HepG2 (cell line): ENCODE results near the gene RPL18. TPM values are rescaled to one million over a fixed set of nuclear protein-coding genes. Genes with fewer than 3 reads are reported as not detected.

Experiments used
- ADNP ChIP-seq: sonication (generic); formaldehyde crosslinking; IDR thresholded peaks from 2 replicates; pipeline ENCODE4 v1.4.0; 2020; ENCODE audit warnings: missing genetic modification reagents
- AGO2 ChIP-seq: fragments of 200-400 bp; formaldehyde crosslinking; optimal IDR thresholded peaks from 2 replicates; pipeline ENCODE3; 2017; ENCODE audit warnings: mild to moderate bottlenecking, low read depth, low read length, moderate library complexity
- DR1 ChIP-seq: sonication (generic); formaldehyde crosslinking; IDR thresholded peaks from 2 replicates; pipeline ENCODE4 v1.8.0; 2021; ENCODE audit warnings: mild to moderate bottlenecking, missing genetic modification reagents, inconsistent platforms
- EED ChIP-seq: sonication (generic); formaldehyde crosslinking; IDR thresholded peaks from 2 replicates; pipeline ENCODE4 v1.5.0; 2020; ENCODE audit warnings: mild to moderate bottlenecking, missing genetic modification reagents
- EP300 ChIP-seq, 3 experiments: sonication (generic) in 1 of 3; formaldehyde crosslinking in 1 of 3; IDR thresholded peaks; 2 replicates each; pipeline versions ENCODE4 v1.5.1 to v1.6.1; 2011 to 2020; ENCODE audit warnings: low read depth in 2 of 3, low read length in 2 of 3, borderline replicate concordance in 1 of 3, improper control_type of control experiment in 1 of 3, mild to moderate bottlenecking in 1 of 3, missing genetic modification reagents in 1 of 3, moderate library complexity in 1 of 3
- FLYWCH1 ChIP-seq: sonication (generic); formaldehyde crosslinking; IDR thresholded peaks from 2 replicates; pipeline ENCODE4 v1.8.1; 2023; ENCODE audit warnings: mild to moderate bottlenecking, missing genetic modification reagents
- GATA4 ChIP-seq: sonication (generic); IDR thresholded peaks from 2 replicates; pipeline ENCODE4 v1.6.1; 2016; ENCODE audit warnings: antibody characterized with exemption, low read depth, borderline replicate concordance
- HNRNPL ChIP-seq: fragments of 200-400 bp; formaldehyde crosslinking; IDR thresholded peaks from 2 replicates; pipeline ENCODE4 v1.6.1; 2017; ENCODE audit warnings: mild to moderate bottlenecking, low read depth, low read length
- IRF9 ChIP-seq: sonication (generic); formaldehyde crosslinking; IDR thresholded peaks from 2 replicates; pipeline ENCODE4 v1.8.0; 2022; ENCODE audit warnings: missing genetic modification reagents, mild to moderate bottlenecking, borderline replicate concordance
- KDM2A ChIP-seq: sonication (generic); formaldehyde crosslinking; IDR thresholded peaks from 2 replicates; pipeline ENCODE4 v1.4.0; 2020; ENCODE audit warnings: low read depth, missing genetic modification reagents, borderline replicate concordance
- MBD4 ChIP-seq: IDR thresholded peaks from 2 replicates; pipeline ENCODE4 v1.6.1; 2012; ENCODE audit warnings: low read length, inconsistent platforms, borderline replicate concordance
- MTF2 ChIP-seq: sonication (generic); formaldehyde crosslinking; IDR thresholded peaks from 2 replicates; pipeline ENCODE4 v1.5.0; 2020; ENCODE audit warnings: missing genetic modification reagents, borderline replicate concordance
- PHB2 ChIP-seq: fragments of 450-650 bp; IDR thresholded peaks from 2 replicates; pipeline ENCODE4 v1.6.1; 2018; ENCODE audit not compliant: partially characterized antibody
- RBM22 ChIP-seq: fragments of 200-400 bp; formaldehyde crosslinking; optimal IDR thresholded peaks from 2 replicates; pipeline ENCODE3; 2017; ENCODE audit warnings: mild to moderate bottlenecking, low read length, moderate library complexity
- RBM39 ChIP-seq: fragments of 200-400 bp; formaldehyde crosslinking; IDR thresholded peaks from one replicate; pipeline ENCODE4 v1.6.1; 2018; ENCODE audit warnings: antibody characterized with exemption, mild to moderate bottlenecking, low read depth, low read length; ENCODE audit not compliant: poor library complexity, severe bottlenecking
- RFX3 ChIP-seq: IDR thresholded peaks from 2 replicates; pipeline ENCODE4 v1.6.1; 2016; ENCODE audit warnings: missing biosample characterization, missing genetic modification reagents
- RFXAP ChIP-seq: sonication (generic); formaldehyde crosslinking; IDR thresholded peaks from 2 replicates; pipeline ENCODE4 v1.4.0; 2020; ENCODE audit warnings: missing genetic modification reagents, borderline replicate concordance
- ZIK1 ChIP-seq: sonication (generic); formaldehyde crosslinking; IDR thresholded peaks from 2 replicates; pipeline ENCODE4 v1.5.0; 2020; ENCODE audit warnings: mild to moderate bottlenecking, low read depth, missing genetic modification reagents, borderline replicate concordance
- ZNF550 ChIP-seq: sonication (generic); formaldehyde crosslinking; IDR thresholded peaks from 2 replicates; pipeline ENCODE4 v1.4.0; 2020; ENCODE audit warnings: mild to moderate bottlenecking, missing genetic modification reagents, borderline replicate concordance
- ZNF570 ChIP-seq: sonication (generic); formaldehyde crosslinking; IDR thresholded peaks from 2 replicates; pipeline ENCODE4 v1.4.0; 2020; ENCODE audit warnings: mild to moderate bottlenecking, missing genetic modification reagents, borderline replicate concordance
- polyA plus RNA-seq, 8 experiments: library from polyadenylated mRNA; depleted of rRNA in 3 of 8; stranded (reverse) in 7 of 8; unstranded in 1 of 8; fragments of >200 nt; fragmentation: Illumina TruSeq in 4 of 8; extraction: Trizol in 4 of 8; gene quantifications; 2 replicates each; pipeline versions ENCODE4 v1.2.1 to v1.2.3, GENCODE V29; 2011 to 2016; ENCODE audit warnings: low read depth in 4 of 8, missing spikeins in 1 of 8, mixed read lengths in 1 of 8; ENCODE audit not compliant: insufficient read depth in 1 of 8
- total RNA-seq, 5 experiments: library from RNA; depleted of rRNA; stranded (reverse); fragments of >200 nt; fragmentation: Illumina TruSeq; extraction: Trizol; gene quantifications; 2 replicates each; pipeline ENCODE4 v1.2.3, GENCODE V29; 2016; ENCODE audit warnings: low read depth in 1 of 5
- TF ChIP-seq, protein P1 (sequence below): sonication (generic); formaldehyde crosslinking; IDR thresholded peaks from 2 replicates; pipeline ENCODE4 v1.4.0; 2020; ENCODE audit warnings: missing genetic modification reagents, mild to moderate bottlenecking, borderline replicate concordance
- TF ChIP-seq, protein P2 (sequence below): sonication (generic); formaldehyde crosslinking; IDR thresholded peaks from 2 replicates; pipeline ENCODE4 v1.8.0; 2023; ENCODE audit warnings: mild to moderate bottlenecking, missing genetic modification reagents

The RPL18 gene
- total and polyA plus RNA-seq, 2 of the 13 experiments (the other 11 are each of a cell fraction or from before 2014, with no cell fraction given) = 1,485 to 1,639 TPM

DNA sequence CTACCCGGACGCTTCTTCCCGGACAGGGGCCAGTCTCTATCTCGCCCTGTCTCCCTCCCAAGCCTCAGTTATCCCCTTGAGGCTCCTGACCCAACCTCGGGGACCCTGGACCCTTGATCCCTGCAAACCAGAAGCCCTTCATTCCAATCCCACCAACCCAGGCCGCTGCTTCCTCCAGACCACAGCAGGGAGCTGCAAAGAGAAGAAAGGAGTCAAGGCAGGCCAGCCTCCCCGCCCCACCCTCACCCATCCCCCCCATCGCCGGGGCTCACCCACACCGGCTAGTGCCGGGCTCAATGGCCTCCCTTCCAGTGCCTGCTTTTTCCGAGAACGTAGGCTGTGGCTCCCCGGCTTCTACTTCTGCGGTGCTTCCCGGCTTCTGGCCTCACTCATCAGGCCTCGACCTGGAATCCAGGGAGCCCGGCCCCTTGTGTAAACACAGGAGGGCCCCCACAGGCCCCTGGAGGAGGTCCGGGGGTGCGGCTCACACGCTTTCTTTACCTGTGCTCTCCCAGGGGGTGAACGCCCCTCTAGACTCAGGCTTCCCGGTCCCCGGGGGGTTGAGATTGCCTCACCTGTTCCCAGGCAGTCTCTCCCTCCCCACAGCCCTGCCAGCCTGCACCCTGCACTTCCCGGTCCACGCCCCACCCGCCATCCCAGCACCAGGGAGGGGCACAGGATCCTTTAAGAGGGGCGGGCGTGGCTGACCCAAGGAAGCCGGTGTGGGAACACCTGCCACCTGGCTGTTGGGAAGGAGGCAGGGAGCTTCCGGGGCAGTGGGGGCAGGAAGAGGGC is 4.3 kb downstream of the RPL18 start, which contains the start of gene FAM83E (continued):
- peak; percentile 65; the same call in 1 of the 2 replicates for TF ChIP-seq KDM2A
- TF ChIP-seq FLYWCH1 (CRISPR knock-in tag) = no peak
- TF ChIP-seq RFX3 (CRISPR knock-in tag) = no peak
- TF ChIP-seq, protein P1, sequence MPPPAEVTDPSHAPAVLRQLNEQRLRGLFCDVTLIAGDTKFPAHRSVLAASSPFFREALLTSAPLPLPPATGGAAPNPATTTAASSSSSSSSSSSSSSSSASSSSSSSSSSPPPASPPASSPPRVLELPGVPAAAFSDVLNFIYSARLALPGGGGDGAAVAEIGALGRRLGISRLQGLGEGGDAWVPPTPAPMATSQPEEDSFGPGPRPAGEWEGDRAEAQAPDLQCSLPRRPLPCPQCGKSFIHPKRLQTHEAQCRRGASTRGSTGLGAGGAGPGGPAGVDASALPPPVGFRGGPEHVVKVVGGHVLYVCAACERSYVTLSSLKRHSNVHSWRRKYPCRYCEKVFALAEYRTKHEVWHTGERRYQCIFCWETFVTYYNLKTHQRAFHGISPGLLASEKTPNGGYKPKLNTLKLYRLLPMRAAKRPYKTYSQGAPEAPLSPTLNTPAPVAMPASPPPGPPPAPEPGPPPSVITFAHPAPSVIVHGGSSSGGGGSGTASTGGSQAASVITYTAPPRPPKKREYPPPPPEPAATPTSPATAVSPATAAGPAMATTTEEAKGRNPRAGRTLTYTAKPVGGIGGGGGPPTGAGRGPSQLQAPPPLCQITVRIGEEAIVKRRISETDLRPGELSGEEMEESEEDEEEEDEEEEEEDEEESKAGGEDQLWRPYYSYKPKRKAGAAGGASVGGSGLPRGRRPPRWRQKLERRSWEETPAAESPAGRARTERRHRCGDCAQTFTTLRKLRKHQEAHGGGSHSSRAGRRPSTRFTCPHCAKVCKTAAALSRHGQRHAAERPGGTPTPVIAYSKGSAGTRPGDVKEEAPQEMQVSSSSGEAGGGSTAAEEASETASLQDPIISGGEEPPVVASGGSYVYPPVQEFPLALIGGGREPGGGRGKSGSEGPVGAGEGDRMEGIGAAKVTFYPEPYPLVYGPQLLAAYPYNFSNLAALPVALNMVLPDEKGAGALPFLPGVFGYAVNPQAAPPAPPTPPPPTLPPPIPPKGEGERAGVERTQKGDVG (CRISPR knock-in tag) = no peak
- no peak for TF ChIP-seq GATA4
- peak; percentile 27 for TF ChIP-seq RBM39
- no peak for TF ChIP-seq EED (CRISPR knock-in tag)
- no peak for TF ChIP-seq ZNF550 (CRISPR knock-in tag)
- TF ChIP-seq, protein P2, sequence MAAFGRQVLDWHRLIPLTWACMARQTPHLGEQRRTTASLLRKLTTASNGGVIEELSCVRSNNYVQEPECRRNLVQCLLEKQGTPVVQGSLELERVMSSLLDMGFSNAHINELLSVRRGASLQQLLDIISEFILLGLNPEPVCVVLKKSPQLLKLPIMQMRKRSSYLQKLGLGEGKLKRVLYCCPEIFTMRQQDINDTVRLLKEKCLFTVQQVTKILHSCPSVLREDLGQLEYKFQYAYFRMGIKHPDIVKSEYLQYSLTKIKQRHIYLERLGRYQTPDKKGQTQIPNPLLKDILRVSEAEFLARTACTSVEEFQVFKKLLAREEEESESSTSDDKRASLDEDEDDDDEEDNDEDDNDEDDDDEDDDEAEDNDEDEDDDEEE = no peak
- peak; percentile 100 for TF ChIP-seq AGO2
- no peak for TF ChIP-seq MTF2 (CRISPR knock-in tag)
- TF ChIP-seq RBM22 = peak; percentile 98
- 0 out of 2 replicates have a peak, but pooled peaks have one; percentile 36 for TF ChIP-seq MBD4
- no peak for TF ChIP-seq ADNP (CRISPR knock-in tag)
- TF ChIP-seq ZNF570 (CRISPR knock-in tag) = no peak
- TF ChIP-seq IRF9 = no peak
- TF ChIP-seq DR1 (CRISPR knock-in tag) = no peak
- no peak for TF ChIP-seq EP300 (IDR thresholded peaks at IDR 0.05; ENCODE audit: low read depth in 2 of 2, low read length in 2 of 2)
- no peak for TF ChIP-seq EP300 (CRISPR knock-in tag; IDR thresholded peaks at IDR 0.05; ENCODE audit: borderline replicate concordance)
- TF ChIP-seq ZIK1 = no peak
- TF ChIP-seq PHB2 = no peak
- TF ChIP-seq RFXAP (CRISPR knock-in tag) = no peak
- TF ChIP-seq HNRNPL = no peak
